MM.1S (cell line): ENCODE measurements around the gene NPPA.

Experiments
- DNase-seq: peaks from one replicate; pipeline ENCODE4 v3.0.0-alpha.2; 2015
- H2AFZ ChIP-seq: fragments of 300-600 bp; sonication (generic); 2 replicates; pipeline ENCODE4 v1.6.0; 2016; ENCODE audit warnings: antibody characterized with exemption, low read length
- H3F3A ChIP-seq: fragments of 300-600 bp; sonication (generic); 2 replicates; pipeline ENCODE4 v1.6.1; 2016; ENCODE audit warnings: mild to moderate bottlenecking, antibody characterized with exemption, low read length, moderate library complexity, mixed read lengths; ENCODE audit not compliant: insufficient read depth
- H3K27ac ChIP-seq: fragments of 300-600 bp; sonication (generic); 2 replicates; pipeline ENCODE4 v1.5.1; 2016; ENCODE audit warnings: mild to moderate bottlenecking, low read length
- H3K27me3 ChIP-seq: fragments of 300-600 bp; sonication (generic); replicated peaks from 2 replicates; pipeline ENCODE4 v1.6.0; 2016; ENCODE audit warnings: low read length; ENCODE audit not compliant: insufficient read depth
- H3K36me3 ChIP-seq: fragments of 300-600 bp; sonication (generic); replicated peaks from 2 replicates; pipeline ENCODE4 v1.6.1; 2016; ENCODE audit warnings: mild to moderate bottlenecking, low read length, mixed read lengths; ENCODE audit not compliant: insufficient read depth
- H3K4me1 ChIP-seq: fragments of 300-600 bp; sonication (generic); 2 replicates; pipeline ENCODE4 v1.6.1; 2016; ENCODE audit warnings: low read length, mixed read lengths
- H3K4me2 ChIP-seq: fragments of 300-600 bp; sonication (generic); 2 replicates; pipeline ENCODE4 v1.6.0; 2016; ENCODE audit warnings: low read depth, low read length
- H3K4me3 ChIP-seq: fragments of 300-600 bp; sonication (generic); 2 replicates; pipeline ENCODE4 v1.5.1; 2016; ENCODE audit warnings: low read length, mixed read lengths
- H3K79me2 ChIP-seq: fragments of 300-600 bp; sonication (generic); 2 replicates; pipeline ENCODE4 v1.6.1; 2016; ENCODE audit warnings: mixed run types, low read length, mixed read lengths
- H3K9ac ChIP-seq: fragments of 300-600 bp; sonication (generic); 2 replicates; pipeline ENCODE4 v1.6.1; 2016; ENCODE audit warnings: low read length, mixed read lengths
- H3K9me2 ChIP-seq: fragments of 300-600 bp; sonication (generic); replicated peaks from 2 replicates; pipeline ENCODE4 v1.6.1; 2016; ENCODE audit warnings: mild to moderate bottlenecking, low read length, mixed read lengths; ENCODE audit not compliant: insufficient read depth
- H3K9me3 ChIP-seq: fragments of 300-600 bp; sonication (generic); replicated peaks from 2 replicates; pipeline ENCODE4 v1.6.1; 2016; ENCODE audit warnings: mild to moderate bottlenecking, low read length, mixed read lengths; ENCODE audit not compliant: insufficient read depth
- H4K20me1 ChIP-seq: fragments of 300-600 bp; sonication (generic); 2 replicates; pipeline ENCODE4 v1.6.1; 2016; ENCODE audit warnings: mild to moderate bottlenecking, low read length, moderate library complexity, mixed read lengths; ENCODE audit not compliant: insufficient read depth
- CTCF ChIP-seq: fragments of 300-600 bp; sonication (generic); IDR thresholded peaks from 2 replicates; pipeline ENCODE4 v1.5.1; 2016; ENCODE audit warnings: antibody characterized with exemption, low read length, mixed read lengths
- EZH2 ChIP-seq: fragments of 300-600 bp; sonication (generic); optimal IDR thresholded peaks from 2 replicates; pipeline ENCODE3; 2017; ENCODE audit warnings: low read depth, mild to moderate bottlenecking, antibody characterized with exemption, low read length, mixed read lengths
- EZH2phosphoT487 ChIP-seq: fragments of 300-600 bp; sonication (generic); IDR thresholded peaks from 2 replicates; pipeline ENCODE4 v1.6.1; 2018; ENCODE audit warnings: antibody characterized with exemption, low read length

NPPA gene

GRCh38 chr1:11796036-11796828 is 51.4 kb downstream of the NPPA start:
- no peaks in the 10 kb centered on the region for H3K4me1 ChIP-seq
- no peak overlapping the region for H3K9ac ChIP-seq
- no peak for TF ChIP-seq CTCF
- TF ChIP-seq EZH2 = no peak
- no peak for TF ChIP-seq EZH2phosphoT487

More at GRCh38 chr1:11796036-11796828, 51.4 kb downstream of the NPPA start:
- no peaks in the 10 kb centered on the region for H3K79me2 ChIP-seq
- H3F3A ChIP-seq = no peaks in the 10 kb centered on the region
- H3K4me2 ChIP-seq = no peak overlapping the region
- H3K9me3 ChIP-seq = no peaks in the 10 kb centered on the region
- no peak overlapping the region for H2AFZ ChIP-seq
- H4K20me1 ChIP-seq = no peaks in the 10 kb centered on the region
- no peak overlapping the region for H3K4me3 ChIP-seq
- no peaks in the 10 kb centered on the region for H3K36me3 ChIP-seq
- H3K27me3 ChIP-seq = no peaks in the 10 kb centered on the region
- no peak for DNase-seq
- no peak overlapping the region for H3K27ac ChIP-seq
- H3K9me2 ChIP-seq = no peaks in the 10 kb centered on the region
